KMS-11 (cell line): ENCODE data around the gene HABP4.

Experiments
- H2AFZ ChIP-seq: fragments of 200-600 bp; sonication (generic); 2 replicates; pipeline ENCODE4 v1.6.1; 2016; ENCODE audit warnings: antibody characterized with exemption, mixed run types, low read depth
- H3K27ac ChIP-seq: fragments of 200-600 bp; sonication (generic); 2 replicates; pipeline ENCODE4 v1.6.1; 2016; ENCODE audit warnings: mild to moderate bottlenecking, mixed run types
- H3K27me3 ChIP-seq: fragments of 200-600 bp; sonication (generic); 2 replicates; pipeline ENCODE4 v1.6.1; 2017; ENCODE audit warnings: mild to moderate bottlenecking, low read depth, mixed run types, moderate library complexity; ENCODE audit not compliant: insufficient read depth
- H3K36me3 ChIP-seq: fragments of 200-600 bp; sonication (generic); 2 replicates; pipeline ENCODE4 v1.6.1; 2017; ENCODE audit warnings: mild to moderate bottlenecking, mixed run types; ENCODE audit not compliant: insufficient read depth
- H3K4me1 ChIP-seq: fragments of 200-600 bp; sonication (generic); 2 replicates; pipeline ENCODE4 v1.6.1; 2016; ENCODE audit warnings: mild to moderate bottlenecking, low read depth, mixed run types; ENCODE audit not compliant: poor library complexity, severe bottlenecking
- H3K4me2 ChIP-seq: fragments of 200-600 bp; sonication (generic); 2 replicates; pipeline ENCODE4 v1.7.0; 2016; ENCODE audit warnings: mild to moderate bottlenecking, mixed run types
- H3K4me3 ChIP-seq: fragments of 200-600 bp; sonication (generic); IDR thresholded peaks from 2 replicates; pipeline ENCODE4 v1.6.1; 2017; ENCODE audit warnings: low read depth, low read length, mixed read lengths; ENCODE audit not compliant: insufficient read depth
- H3K79me2 ChIP-seq: fragments of 200-600 bp; sonication (generic); 2 replicates; pipeline ENCODE4 v1.6.1; 2016; ENCODE audit warnings: low read depth, mixed run types; ENCODE audit not compliant: insufficient read depth
- H3K9ac ChIP-seq: fragments of 200-600 bp; sonication (generic); 2 replicates; pipeline ENCODE4 v1.6.1; 2016; ENCODE audit warnings: mild to moderate bottlenecking, mixed run types
- H4K20me1 ChIP-seq: fragments of 200-600 bp; sonication (generic); 2 replicates; pipeline ENCODE4 v1.6.1; 2016; ENCODE audit warnings: mild to moderate bottlenecking, mixed run types; ENCODE audit not compliant: insufficient read depth
- CTCF ChIP-seq: fragments of 200-600 bp; sonication (generic); conservative IDR thresholded peaks from 2 replicates; pipeline ENCODE4 v1.6.1; 2017; ENCODE audit warnings: low read depth, mild to moderate bottlenecking, antibody characterized with exemption, low read length, moderate library complexity, mixed read lengths

Gene HABP4

GRCh38 chr9:96503918-96504317 is 53.9 kb downstream of the HABP4 start:
- Histone ChIP-seq H4K20me1 (no peaks in the 10 kb centered on the region), H3K79me2 (no peaks in the 10 kb centered on the region), H3K27ac (no peak overlapping the region), H3K9ac (no peak overlapping the region), H3K27me3 (no peaks in the 10 kb centered on the region), H3K4me1 (no peaks in the 10 kb centered on the region), H3K4me2 (no peak overlapping the region), H2AFZ (no peak overlapping the region), H3K36me3 (no peaks in the 10 kb centered on the region), H3K4me3 (no peak overlapping the region)
- no peak for TF ChIP-seq CTCF

DNA sequence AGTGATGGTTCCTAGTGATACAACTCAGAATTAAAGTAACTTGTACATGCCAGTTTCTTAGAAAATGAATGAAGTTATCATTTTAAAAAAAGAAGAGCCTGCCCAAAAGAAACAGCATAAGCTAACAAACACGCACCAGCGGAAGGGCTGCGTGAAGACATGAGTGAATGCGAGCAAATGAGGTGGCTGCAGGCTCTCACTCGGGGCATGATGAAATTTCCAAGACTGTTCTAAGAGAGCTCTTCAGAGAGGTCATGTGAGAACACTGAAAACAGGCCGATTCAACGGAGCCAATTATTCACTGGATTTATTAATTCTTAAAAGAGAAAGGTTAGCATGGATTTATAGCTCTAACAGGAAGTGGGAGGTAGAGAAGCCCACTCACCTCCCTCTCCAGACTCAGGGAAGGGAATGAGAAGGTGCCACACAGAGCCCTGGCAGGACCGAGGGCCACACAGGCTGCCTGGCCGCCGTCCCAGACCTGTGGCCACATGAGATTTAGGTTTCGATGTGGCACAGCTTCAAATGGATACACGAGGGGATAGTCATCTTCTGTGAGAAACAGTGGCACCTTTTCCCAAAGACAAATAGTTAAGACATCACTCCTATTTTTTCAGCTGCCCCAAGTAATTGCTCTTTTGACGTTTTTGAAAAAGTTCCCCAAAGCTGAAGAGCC is 55.5 kb downstream of the HABP4 start:
- no peaks in the 10 kb centered on the region for H3K79me2 ChIP-seq
- no peak for TF ChIP-seq CTCF
- H4K20me1 ChIP-seq, result no peaks in the 10 kb centered on the region
- H2AFZ ChIP-seq, result no peak overlapping the region
- H3K27me3 ChIP-seq, result no peaks in the 10 kb centered on the region
- H3K9ac ChIP-seq, result no peak overlapping the region
- H3K4me1 ChIP-seq, result peaks cover 12% of the 10 kb centered on the region
- no peak overlapping the region for H3K27ac ChIP-seq
- H3K4me3 ChIP-seq, result no peak overlapping the region
- H3K36me3 ChIP-seq, result no peaks in the 10 kb centered on the region
- H3K4me2 ChIP-seq, result no peak overlapping the region

GRCh38 chr9:96508227-96508940 is 58.4 kb downstream of the HABP4 start:
- Histone ChIP-seq H2AFZ (no peak overlapping the region), H3K27me3 (no peaks in the 10 kb centered on the region), H3K4me2 (no peak overlapping the region), H3K27ac (no peak overlapping the region), H3K4me3 (no peak overlapping the region), H3K4me1 (peaks cover 15% of the 10 kb centered on the region), H3K36me3 (no peaks in the 10 kb centered on the region), H3K79me2 (no peaks in the 10 kb centered on the region), H3K9ac (no peak overlapping the region), H4K20me1 (no peaks in the 10 kb centered on the region)
- TF ChIP-seq CTCF, result no peak

GRCh38 chr9:96509026-96509425 is 59.1 kb downstream of the HABP4 start:
- Histone ChIP-seq H3K27me3 (no peaks in the 10 kb centered on the region), H3K4me1 (peaks cover 15% of the 10 kb centered on the region), H3K4me3 (no peak overlapping the region), H3K4me2 (no peak overlapping the region), H3K36me3 (no peaks in the 10 kb centered on the region), H4K20me1 (no peaks in the 10 kb centered on the region), H3K79me2 (no peaks in the 10 kb centered on the region), H2AFZ (no peak overlapping the region), H3K27ac (no peak overlapping the region), H3K9ac (no peak overlapping the region)
- TF ChIP-seq CTCF, result no peak
